GM18858 (cell line): ENCODE results near the gene HELZ2.

Experiments
- ATAC-seq: cut with Tn5 transposase; IDR thresholded peaks from one replicate; pipeline ENCODE4 v1.9.1; 2021; ENCODE audit not compliant: unreplicated experiment

HELZ2 gene

GRCh38 chr20:63553251-63553932, 20.6 kb downstream of the HELZ2 start:
- no peak for ATAC-seq

- no peak for ATAC-seq
Observed at GRCh38 chr20:63552481-63553249, 21.4 kb downstream of the HELZ2 start.

- ATAC-seq = no peak
Observed at GRCh38 chr20:63551068-63551467, 23.0 kb downstream of the HELZ2 start.

GRCh38 chr20:63549679-63550282, 24.3 kb downstream of the HELZ2 start:
- no peak for ATAC-seq

GRCh38 chr20:63549019-63549418, 25.0 kb downstream of the HELZ2 start:
- no peak for ATAC-seq

- ATAC-seq = no peak
Observed at GRCh38 chr20:63548542-63548941, 25.5 kb downstream of the HELZ2 start.

GRCh38 chr20:63547725-63548480, 26.1 kb downstream of the HELZ2 start, which contains the start of gene SRMS:
SRMS (minus strand) TSS chr20:63547749; CDS start chr20:63547463, 286 bp downstream.
- no peak for ATAC-seq

- no peak for ATAC-seq
Observed at GRCh38 chr20:63546956-63547724, 26.9 kb downstream of the HELZ2 start.

GRCh38 chr20:63546256-63546955, 27.6 kb downstream of the HELZ2 start:
- ATAC-seq = no peak

GRCh38 chr20:63545814-63546213, 28.2 kb downstream of the HELZ2 start:
- ATAC-seq = no peak

- no peak for ATAC-seq
Observed at GRCh38 chr20:63544958-63545516, 29.0 kb downstream of the HELZ2 start.

- no peak for ATAC-seq
Observed at GRCh38 chr20:63544241-63544957, 29.6 kb downstream of the HELZ2 start.

GRCh38 chr20:63543733-63544132, 30.3 kb downstream of the HELZ2 start:
- no peak for ATAC-seq

GRCh38 chr20:63543131-63543530, 30.9 kb downstream of the HELZ2 start:
- ATAC-seq = no peak

- no peak for ATAC-seq
Observed at GRCh38 chr20:63542696-63543095, 31.3 kb downstream of the HELZ2 start.

GRCh38 chr20:63542031-63542559, 31.9 kb downstream of the HELZ2 start:
- ATAC-seq = no peak

- no peak for ATAC-seq
Observed at GRCh38 chr20:63541371-63541770, 32.7 kb downstream of the HELZ2 start.

GRCh38 chr20:63540417-63541186, 33.4 kb downstream of the HELZ2 start:
- ATAC-seq = no peak
